ENCODE data around the gene TBCD.
A peak's percentile ranks its signal among the peaks of the same experiment; 100 is the strongest.

Gene TBCD

GRCh38 chr17:82868715-82869131 is 116.9 kb downstream of the TBCD start:
- DNase-seq (ENCODE audit: low spot score): no peak
- TF ChIP-seq CTCF (IDR thresholded peaks at IDR 0.05; ENCODE audit: borderline replicate concordance, control extremely low read depth, extremely low read depth, insufficient read depth, missing control alignments): no peak
- in situ Hi-C loops (cut with MboI; ENCODE audit: low sequenced_read_pairs, unreplicated experiment): no loop called here

- DNase-seq (ENCODE audit: low spot score): no peak
- in situ Hi-C loops (cut with MboI; ENCODE audit: low sequenced_read_pairs, unreplicated experiment): no loop called here
Observed at GRCh38 chr17:82869536-82869935, 117.7 kb downstream of the TBCD start.

GRCh38 chr17:82870091-82870491 is 118.2 kb downstream of the TBCD start:
- in situ Hi-C loops (cut with MboI; ENCODE audit: low sequenced_read_pairs, unreplicated experiment): no loop called here
- TF ChIP-seq CTCF (IDR thresholded peaks at IDR 0.05; ENCODE audit: borderline replicate concordance, control extremely low read depth, extremely low read depth, insufficient read depth, missing control alignments): no peak
- DNase-seq (ENCODE audit: low spot score): no peak

More at GRCh38 chr17:82869536-82869935, 117.7 kb downstream of the TBCD start:
- TF ChIP-seq CTCF (IDR thresholded peaks at IDR 0.05; ENCODE audit: borderline replicate concordance, control extremely low read depth, extremely low read depth, insufficient read depth, missing control alignments): no peak

GRCh38 chr17:82870541-82870940 is 118.7 kb downstream of the TBCD start:
- no peak for TF ChIP-seq CTCF (IDR thresholded peaks at IDR 0.05; ENCODE audit: borderline replicate concordance, control extremely low read depth, extremely low read depth, insufficient read depth, missing control alignments)
- no peak for DNase-seq (ENCODE audit: low spot score)
- in situ Hi-C loops (cut with MboI; ENCODE audit: low sequenced_read_pairs, unreplicated experiment): no loop called here

- DNase-seq (ENCODE audit: low spot score): peak; percentile 86
- in situ Hi-C loops (cut with MboI; ENCODE audit: low sequenced_read_pairs, unreplicated experiment): no loop called here
- peak; percentile 30 for TF ChIP-seq CTCF (IDR thresholded peaks at IDR 0.05; ENCODE audit: borderline replicate concordance, control extremely low read depth, extremely low read depth, insufficient read depth, missing control alignments)
Observed at GRCh38 chr17:82871056-82871775, 119.4 kb downstream of the TBCD start.

- in situ Hi-C loops (cut with MboI; ENCODE audit: low sequenced_read_pairs, unreplicated experiment): no loop called here
- no peak for DNase-seq (ENCODE audit: low spot score)
Observed at GRCh38 chr17:82871776-82872561, 120.1 kb downstream of the TBCD start.

More at GRCh38 chr17:82871776-82872561, 120.1 kb downstream of the TBCD start:
- TF ChIP-seq CTCF (IDR thresholded peaks at IDR 0.05; ENCODE audit: borderline replicate concordance, control extremely low read depth, extremely low read depth, insufficient read depth, missing control alignments): no peak

Data from GM13976 (cell line).